ENCODE measurements around the gene TMPRSS11B.
"Not testable (repeated sequence)": the region's sequence is repeated elsewhere in the genome, so short reads cannot be mapped to it uniquely, and the experiment has no call there.

Gene TMPRSS11B

GRCh38 chr4:68245594-68245993 is at the start of gene TMPRSS11B:
Gene TMPRSS11B, minus strand, starts transcription at chr4:68245694. Its CDS starts 136 bp downstream, at chr4:68245558.
- DNase-seq, result no peak

GRCh38 chr4:68291256-68291655 is 45.8 kb upstream of the TMPRSS11B start:
- DNase-seq, result no peak

- no peak for DNase-seq
Observed at GRCh38 chr4:68288393-68288740, 42.9 kb upstream of the TMPRSS11B start.

- no peak for DNase-seq
Observed at GRCh38 chr4:68287704-68288392, 42.4 kb upstream of the TMPRSS11B start.

GRCh38 chr4:68283714-68284113 is 38.2 kb upstream of the TMPRSS11B start:
- DNase-seq, result no peak

- no peak for DNase-seq
Observed at GRCh38 chr4:68283095-68283494, 37.6 kb upstream of the TMPRSS11B start.

- not testable (repeated sequence) for DNase-seq
Observed at GRCh38 chr4:68281796-68282740, 36.6 kb upstream of the TMPRSS11B start.

- DNase-seq, result no peak
Observed at GRCh38 chr4:68278029-68278428, 32.5 kb upstream of the TMPRSS11B start.

GRCh38 chr4:68277627-68278026 is 32.1 kb upstream of the TMPRSS11B start:
- no peak for DNase-seq

GRCh38 chr4:68272860-68273259 is 27.4 kb upstream of the TMPRSS11B start:
- no peak for DNase-seq

GRCh38 chr4:68272380-68272779 is 26.9 kb upstream of the TMPRSS11B start:
- no peak for DNase-seq

GRCh38 chr4:68271851-68272357 is 26.4 kb upstream of the TMPRSS11B start:
- peak; percentile 70 for DNase-seq

GRCh38 chr4:68267433-68267944 is 22.0 kb upstream of the TMPRSS11B start:
- DNase-seq, result peak; percentile 7

GRCh38 chr4:68264875-68265565 is 19.5 kb upstream of the TMPRSS11B start:
- DNase-seq, result no peak

- DNase-seq, result no peak
Observed at GRCh38 chr4:68259191-68259590, 13.7 kb upstream of the TMPRSS11B start.

- no peak for DNase-seq
Observed at GRCh38 chr4:68257719-68258118, 12.2 kb upstream of the TMPRSS11B start.

- DNase-seq, result peak; percentile 15
Observed at GRCh38 chr4:68256284-68256683, 10.8 kb upstream of the TMPRSS11B start.

- no peak for DNase-seq
Observed at GRCh38 chr4:68250151-68250930, 4.8 kb upstream of the TMPRSS11B start.

- no peak for DNase-seq
Observed at GRCh38 chr4:68249434-68249833, 3.9 kb upstream of the TMPRSS11B start.

- no peak for DNase-seq
Observed at GRCh38 chr4:68240620-68241019, 4.9 kb downstream of the TMPRSS11B start.

GRCh38 chr4:68228568-68228967 is 16.9 kb downstream of the TMPRSS11B start:
- no peak for DNase-seq

GRCh38 chr4:68218044-68218443 is 27.4 kb downstream of the TMPRSS11B start:
- no peak for DNase-seq
